ENCODE measurements around the gene CEBPA.

CEBPA gene

DNA sequence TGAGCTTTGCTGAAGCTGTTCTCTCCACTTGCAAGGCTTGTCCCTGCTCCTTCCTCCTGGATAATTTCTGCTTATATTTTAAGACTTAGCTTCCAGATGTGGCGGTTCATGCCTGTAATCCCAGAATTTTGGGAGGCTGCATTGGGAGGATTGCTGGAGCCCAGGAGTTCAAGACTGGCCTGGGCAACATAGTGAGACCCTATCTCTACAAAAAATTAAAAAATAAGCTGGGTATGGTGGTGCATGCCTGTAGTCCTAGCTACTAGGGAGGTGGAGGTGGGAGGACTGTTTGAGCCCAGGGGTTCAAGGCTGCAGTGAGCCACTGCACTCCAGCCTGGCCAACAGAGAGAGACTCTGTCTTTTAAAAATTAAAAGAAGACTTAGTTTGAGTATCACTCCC, 31.6 kb downstream of the CEBPA start:
- DNase-seq, result no peak

GRCh38 chr19:33269016-33269415, 33.3 kb downstream of the CEBPA start:
- no peak for DNase-seq

DNA sequence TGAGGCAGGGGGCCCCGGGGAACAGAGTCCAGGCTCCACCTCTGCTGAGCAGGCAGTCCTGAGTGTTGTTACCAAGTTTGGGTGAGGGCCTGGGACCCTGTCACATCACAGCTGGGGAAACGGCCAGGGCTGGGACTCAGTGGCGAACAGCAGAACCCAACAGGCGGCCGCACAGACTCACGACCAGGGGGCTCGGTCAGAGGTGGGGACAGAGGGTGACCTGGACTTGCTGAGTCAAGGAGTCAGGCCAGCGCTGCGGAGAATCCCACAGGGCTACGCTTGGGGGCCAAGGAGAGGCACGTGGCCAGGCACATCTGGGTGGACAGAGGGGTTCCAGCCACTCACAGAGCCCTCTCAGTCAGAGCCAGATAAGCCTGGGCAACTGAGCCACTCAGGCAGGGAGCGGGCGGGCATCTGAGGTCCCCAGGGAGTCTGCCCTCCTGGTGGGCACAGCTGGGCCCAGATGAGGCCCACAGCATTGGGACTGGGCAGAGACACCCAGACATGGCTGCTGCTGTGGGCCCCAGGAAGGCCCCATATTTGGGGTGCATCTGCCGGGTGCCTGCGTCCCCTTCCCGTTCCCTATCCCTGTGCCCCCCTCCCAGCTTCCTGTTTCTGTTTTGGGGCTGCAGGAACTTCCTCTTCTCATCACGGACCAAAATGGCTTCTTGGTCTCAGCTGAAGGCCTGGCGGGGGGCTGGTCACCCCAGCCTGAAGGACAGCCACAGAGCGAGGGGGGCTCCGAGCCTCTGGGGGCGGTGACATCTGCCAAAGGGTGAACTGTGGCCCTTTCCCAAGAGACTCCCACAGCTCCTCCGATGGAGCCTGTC, 34.0 kb downstream of the CEBPA start:
- DNase-seq, result peak; percentile 37

DNA sequence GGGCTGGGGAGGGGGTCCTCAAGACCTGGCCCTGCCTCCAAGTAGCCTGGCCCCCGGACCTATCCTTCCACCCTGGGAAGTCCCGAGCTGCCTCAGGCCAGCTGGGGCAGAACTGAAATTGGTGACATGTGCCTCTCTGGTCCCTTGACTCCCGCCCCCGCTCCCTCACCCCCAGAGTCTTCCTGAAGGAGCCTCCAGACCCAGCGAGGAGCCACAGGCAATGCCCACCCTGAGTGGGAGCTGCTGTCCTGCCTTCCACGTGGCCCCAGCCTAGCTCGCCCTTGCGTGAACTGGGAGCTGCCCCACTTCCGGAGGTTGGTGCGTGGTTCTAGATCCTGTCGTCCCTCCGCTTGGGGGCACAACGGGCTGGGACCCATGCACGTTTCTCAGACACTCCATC, 34.6 kb downstream of the CEBPA start:
- DNase-seq, result peak; percentile 53

DNA sequence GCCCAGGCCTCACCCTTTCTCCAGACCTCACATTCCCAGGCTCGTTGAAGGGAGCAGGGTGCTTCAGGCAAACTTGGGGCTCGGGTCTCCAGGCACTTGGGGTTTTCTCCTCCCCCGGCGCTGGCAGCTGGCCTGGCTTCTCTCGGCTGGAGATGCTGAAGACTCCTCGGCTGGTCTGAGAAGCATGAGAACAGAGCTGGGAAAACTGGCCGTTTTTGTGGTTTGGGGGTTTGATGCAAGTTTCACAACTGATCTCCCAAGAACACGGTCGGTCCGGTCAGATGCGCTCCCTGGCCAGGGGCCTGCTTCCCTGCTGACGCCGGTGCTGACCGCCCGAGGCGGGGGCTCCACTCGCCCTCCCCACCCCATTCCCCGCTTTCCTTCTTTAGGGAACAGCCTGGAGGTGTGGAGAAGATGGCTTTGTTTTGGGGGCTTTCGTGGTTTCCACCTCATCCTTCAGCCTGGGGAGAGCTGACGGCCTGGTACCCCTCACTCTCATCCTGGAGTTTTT, 35.3 kb downstream of the CEBPA start:
- DNase-seq, result peak; percentile 68

DNA sequence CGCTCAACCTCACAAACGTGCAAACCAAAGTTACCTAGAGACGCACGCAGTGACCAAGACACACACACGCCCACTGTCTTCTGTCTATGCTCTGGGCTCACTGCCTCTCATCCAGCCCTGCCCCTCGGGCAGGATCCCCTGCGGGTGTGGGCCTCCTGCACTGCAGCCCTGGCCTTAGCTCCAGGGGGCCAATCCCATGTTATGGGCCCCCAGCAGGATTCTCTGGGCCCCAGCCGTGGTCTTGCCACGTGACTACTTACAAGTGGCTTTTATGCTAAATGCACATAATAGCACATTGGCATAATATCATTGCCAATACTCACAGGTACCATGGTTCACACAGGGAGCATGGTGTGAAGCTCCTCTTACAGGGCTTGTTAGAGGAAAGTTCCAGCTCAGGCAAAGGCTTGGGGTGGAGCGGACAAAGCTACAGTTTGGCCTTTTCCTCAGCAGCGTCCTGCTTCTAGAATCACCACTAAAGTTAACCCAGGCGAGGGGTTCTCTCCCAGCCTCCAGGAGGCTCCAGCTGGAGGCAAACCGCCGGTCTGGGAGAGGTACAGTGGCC, 37.4 kb downstream of the CEBPA start:
- DNase-seq, result no peak

GRCh38 chr19:33263325-33264023, 38.9 kb downstream of the CEBPA start:
- peak; percentile 77 for DNase-seq

DNA sequence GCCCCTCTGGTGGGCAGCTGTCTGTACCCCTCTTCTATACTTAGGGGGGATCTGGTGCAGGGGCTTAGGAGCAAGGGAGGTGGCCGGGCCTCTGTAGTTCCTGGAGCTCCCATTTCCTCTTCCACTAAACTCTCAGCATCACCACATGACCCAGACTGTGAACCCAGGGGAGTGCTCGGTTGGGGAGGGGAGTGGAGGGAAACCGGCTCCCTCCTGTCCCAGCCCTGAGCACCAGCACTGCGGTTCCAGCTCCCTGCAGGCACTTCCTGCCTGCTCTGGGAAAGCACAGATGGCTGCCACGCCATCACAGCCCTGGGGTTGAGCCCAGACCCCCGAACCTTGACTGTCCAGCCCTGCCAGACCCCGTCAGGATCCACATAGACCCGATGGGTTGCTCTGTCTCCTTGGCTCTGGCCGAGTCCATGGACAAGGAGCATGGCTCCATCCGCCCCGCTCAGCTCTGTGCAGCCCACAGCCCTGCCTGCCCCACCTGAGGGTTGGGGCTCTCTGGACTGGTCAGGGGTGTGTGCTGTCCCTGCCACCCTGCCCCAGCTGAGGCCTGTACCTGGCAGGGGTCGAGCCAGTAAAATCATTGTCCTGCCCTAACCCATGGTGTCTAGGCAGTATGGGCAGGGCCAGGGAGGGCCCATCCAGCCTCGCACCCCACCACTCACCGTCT, 40.7 kb downstream of the CEBPA start:
- DNase-seq, result peak; percentile 17

DNA sequence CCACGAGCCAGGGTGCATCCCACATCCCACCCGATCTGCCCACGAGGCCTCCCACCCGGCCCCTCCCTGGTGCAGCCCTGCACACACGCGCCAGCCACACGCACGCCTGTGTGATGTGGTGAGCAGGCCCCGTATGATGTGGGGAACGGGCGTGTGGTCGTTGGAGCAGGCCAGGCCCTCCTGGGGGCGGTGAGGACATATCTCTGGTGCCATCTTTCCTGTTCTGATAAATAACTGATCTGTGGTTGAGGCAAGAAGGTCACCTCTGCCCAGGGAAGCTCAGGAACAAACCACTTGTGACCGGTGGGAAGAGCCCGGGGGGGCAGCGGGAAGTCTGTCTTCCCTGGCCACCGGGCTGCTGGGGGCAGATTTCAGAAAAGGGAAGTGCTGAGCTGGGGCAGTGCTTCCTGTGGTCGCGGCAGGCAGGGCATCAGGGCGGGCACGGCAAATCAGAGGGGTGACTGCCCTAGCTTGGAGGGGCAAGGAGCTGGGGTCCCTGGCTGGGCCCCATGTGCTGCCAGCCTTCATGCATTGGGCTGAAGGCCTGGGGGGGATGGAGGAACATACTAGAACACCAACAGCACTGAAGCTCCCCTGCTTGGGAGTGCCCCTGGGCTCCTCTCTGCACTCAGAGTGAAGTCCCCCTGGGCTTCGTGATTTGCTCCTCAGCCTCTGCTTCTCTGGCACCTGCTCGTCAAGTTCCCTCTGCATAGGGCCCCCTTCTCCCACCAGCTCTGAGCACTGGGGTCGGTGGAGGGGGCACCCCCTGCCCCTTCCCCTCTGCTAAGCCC, 41.5 kb downstream of the CEBPA start:
- DNase-seq, result peak; percentile 94

GRCh38 chr19:33259539-33259938, 42.8 kb downstream of the CEBPA start:
- DNase-seq, result peak; percentile 94

DNA sequence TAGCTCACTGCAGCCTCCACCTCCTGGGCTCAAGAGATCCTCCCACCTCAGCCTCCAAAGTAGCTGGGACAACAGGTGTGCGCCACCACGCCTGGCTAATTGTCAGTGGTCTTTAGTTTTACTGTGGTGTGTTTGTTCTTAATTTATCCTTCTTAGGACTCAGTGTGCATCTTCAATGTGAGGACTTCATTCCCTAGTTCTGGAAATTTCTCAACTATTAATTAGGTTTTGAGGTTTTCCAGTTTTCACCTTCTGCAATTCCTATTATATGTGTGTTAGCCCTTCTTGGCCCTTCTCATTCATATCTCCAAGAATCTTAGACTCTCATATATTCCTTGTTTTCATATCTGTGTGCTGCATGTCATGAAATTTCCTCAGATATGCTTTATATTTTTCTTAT, 44.5 kb downstream of the CEBPA start:
- DNase-seq, result no peak

DNA sequence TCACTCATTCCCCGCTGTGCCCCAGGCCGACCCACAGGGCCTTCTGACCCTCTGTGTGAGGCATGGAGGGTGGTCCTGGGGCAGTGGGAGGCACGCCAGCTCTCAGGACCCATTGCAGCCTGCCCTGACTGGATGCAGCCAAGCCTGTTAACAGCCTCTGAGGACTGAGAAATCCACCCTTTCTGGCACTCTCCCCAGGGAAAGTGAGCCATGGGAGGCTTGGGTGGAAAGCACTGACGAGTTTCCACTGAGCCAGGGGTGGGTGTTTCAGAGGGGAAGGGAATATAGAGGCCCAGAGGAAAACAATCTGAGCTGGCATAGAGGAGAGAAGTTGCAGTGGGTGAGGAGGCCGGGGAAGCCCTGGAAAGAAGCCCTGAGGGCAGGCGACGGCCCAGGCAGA, 46.1 kb downstream of the CEBPA start:
- DNase-seq, result no peak

- DNase-seq, result no peak
These were observed 46.6 kb downstream of the CEBPA start for GRCh38 chr19:33255781-33256180.

GRCh38 chr19:33254245-33254824, 48.0 kb downstream of the CEBPA start:
- no peak for DNase-seq

GRCh38 chr19:33252971-33253370, 49.4 kb downstream of the CEBPA start:
- no peak for DNase-seq

- DNase-seq, result no peak
These were observed 49.8 kb downstream of the CEBPA start for GRCh38 chr19:33252418-33252962.

GRCh38 chr19:33251526-33252090, 50.7 kb downstream of the CEBPA start:
- DNase-seq, result no peak

- no peak for DNase-seq
These were observed 51.3 kb downstream of the CEBPA start for GRCh38 chr19:33251076-33251475.

GRCh38 chr19:33250500-33250899, 51.8 kb downstream of the CEBPA start:
- DNase-seq, result no peak
